ENCODE data around the gene ZPR1.
"Not testable (repeated sequence)": the region's sequence is repeated elsewhere in the genome, so short reads cannot be mapped to it uniquely, and the experiment has no call there.

ZPR1 gene

GRCh38 chr11:116762132-116762531, 25.7 kb downstream of the ZPR1 start:
- TF ChIP-seq, protein P1, sequence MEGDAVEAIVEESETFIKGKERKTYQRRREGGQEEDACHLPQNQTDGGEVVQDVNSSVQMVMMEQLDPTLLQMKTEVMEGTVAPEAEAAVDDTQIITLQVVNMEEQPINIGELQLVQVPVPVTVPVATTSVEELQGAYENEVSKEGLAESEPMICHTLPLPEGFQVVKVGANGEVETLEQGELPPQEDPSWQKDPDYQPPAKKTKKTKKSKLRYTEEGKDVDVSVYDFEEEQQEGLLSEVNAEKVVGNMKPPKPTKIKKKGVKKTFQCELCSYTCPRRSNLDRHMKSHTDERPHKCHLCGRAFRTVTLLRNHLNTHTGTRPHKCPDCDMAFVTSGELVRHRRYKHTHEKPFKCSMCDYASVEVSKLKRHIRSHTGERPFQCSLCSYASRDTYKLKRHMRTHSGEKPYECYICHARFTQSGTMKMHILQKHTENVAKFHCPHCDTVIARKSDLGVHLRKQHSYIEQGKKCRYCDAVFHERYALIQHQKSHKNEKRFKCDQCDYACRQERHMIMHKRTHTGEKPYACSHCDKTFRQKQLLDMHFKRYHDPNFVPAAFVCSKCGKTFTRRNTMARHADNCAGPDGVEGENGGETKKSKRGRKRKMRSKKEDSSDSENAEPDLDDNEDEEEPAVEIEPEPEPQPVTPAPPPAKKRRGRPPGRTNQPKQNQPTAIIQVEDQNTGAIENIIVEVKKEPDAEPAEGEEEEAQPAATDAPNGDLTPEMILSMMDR (IDR thresholded peaks at IDR 0.05; ENCODE audit: low read depth, low read length), result no peak
- no peak for DNase-seq (ENCODE audit: extremely low read depth, low read depth)

DNA sequence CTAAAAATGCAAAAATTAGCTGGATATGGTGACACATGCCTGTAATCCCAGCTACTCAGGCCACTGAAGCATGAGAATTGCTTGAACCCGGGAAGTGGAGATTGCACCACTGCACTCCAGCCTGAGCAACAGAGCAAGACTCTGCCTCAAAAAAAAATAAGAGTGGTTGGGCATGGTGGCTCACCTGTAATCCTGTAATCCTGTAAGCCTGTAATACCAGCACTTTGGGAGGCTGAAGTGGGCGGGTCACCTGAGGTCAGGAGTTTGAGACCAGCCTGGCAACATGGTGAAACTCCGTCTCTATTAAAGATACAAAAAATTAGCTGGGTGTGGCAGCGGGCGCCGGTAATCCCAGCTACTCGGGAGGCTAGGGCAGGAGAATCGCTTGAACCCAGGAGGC, 31.8 kb downstream of the ZPR1 start:
- DNase-seq (ENCODE audit: extremely low read depth, low read depth), result not testable (repeated sequence)

- no peak for DNase-seq (ENCODE audit: extremely low read depth, low read depth)
- TF ChIP-seq, protein P1 (IDR thresholded peaks at IDR 0.05; ENCODE audit: low read depth, low read length), result no peak
These were observed 37.6 kb downstream of the ZPR1 start for GRCh38 chr11:116750070-116750718.

DNA sequence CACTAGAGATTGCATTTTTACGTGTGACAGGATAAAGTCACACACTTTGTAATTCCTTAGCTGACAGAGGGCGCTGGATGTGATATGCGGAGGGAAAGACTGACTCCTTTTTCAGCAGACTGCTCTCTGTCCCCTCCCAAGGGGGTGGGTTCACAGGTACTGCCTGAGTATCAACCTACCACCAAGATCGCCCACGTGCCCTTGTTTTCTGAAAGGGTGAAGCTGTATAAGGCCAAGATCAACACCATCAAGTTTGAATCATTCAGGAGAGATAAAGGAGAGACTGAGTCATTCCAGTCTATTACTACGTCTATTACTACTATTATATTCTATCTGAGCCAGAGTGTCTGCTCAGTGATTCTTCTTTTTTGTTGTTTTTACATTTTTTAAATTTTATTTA, 45.7 kb downstream of the ZPR1 start:
- DNase-seq (ENCODE audit: extremely low read depth, low read depth), result no peak
- TF ChIP-seq, protein P1 (IDR thresholded peaks at IDR 0.05; ENCODE audit: low read depth, low read length), result no peak

- DNase-seq (ENCODE audit: extremely low read depth, low read depth), result no peak
These were observed 47.1 kb downstream of the ZPR1 start for GRCh38 chr11:116740741-116741140.

GRCh38 chr11:116738975-116739374, 48.8 kb downstream of the ZPR1 start:
- DNase-seq (ENCODE audit: extremely low read depth, low read depth), result no peak
- TF ChIP-seq, protein P1 (IDR thresholded peaks at IDR 0.05; ENCODE audit: low read depth, low read length), result no peak

More at GRCh38 chr11:116740741-116741140, 47.1 kb downstream of the ZPR1 start:
- TF ChIP-seq, protein P1 (IDR thresholded peaks at IDR 0.05; ENCODE audit: low read depth, low read length), result no peak

- TF ChIP-seq, protein P1 (IDR thresholded peaks at IDR 0.05; ENCODE audit: low read depth, low read length), result no peak
- no peak for DNase-seq (ENCODE audit: extremely low read depth, low read depth)
These were observed 51.1 kb downstream of the ZPR1 start for GRCh38 chr11:116736763-116737162.

- no peak for DNase-seq (ENCODE audit: extremely low read depth, low read depth)
- TF ChIP-seq, protein P1 (IDR thresholded peaks at IDR 0.05; ENCODE audit: low read depth, low read length), result no peak
These were observed 53.8 kb downstream of the ZPR1 start for GRCh38 chr11:116733969-116734508.

Measured in AG09319 (cell line).